AG08396 (cell line): ENCODE results near the gene CFB.
A peak's percentile ranks its signal among the peaks of the same experiment; 100 is the strongest.

Experiments
- DNase-seq: peaks from one replicate; pipeline ENCODE4 v3.0.0; 2012; ENCODE audit warnings: low spot score, mixed read lengths

The CFB gene

GRCh38 chr6:31948306-31948705 lies 2.4 kb downstream of the CFB start:
- no peak for DNase-seq

DNA sequence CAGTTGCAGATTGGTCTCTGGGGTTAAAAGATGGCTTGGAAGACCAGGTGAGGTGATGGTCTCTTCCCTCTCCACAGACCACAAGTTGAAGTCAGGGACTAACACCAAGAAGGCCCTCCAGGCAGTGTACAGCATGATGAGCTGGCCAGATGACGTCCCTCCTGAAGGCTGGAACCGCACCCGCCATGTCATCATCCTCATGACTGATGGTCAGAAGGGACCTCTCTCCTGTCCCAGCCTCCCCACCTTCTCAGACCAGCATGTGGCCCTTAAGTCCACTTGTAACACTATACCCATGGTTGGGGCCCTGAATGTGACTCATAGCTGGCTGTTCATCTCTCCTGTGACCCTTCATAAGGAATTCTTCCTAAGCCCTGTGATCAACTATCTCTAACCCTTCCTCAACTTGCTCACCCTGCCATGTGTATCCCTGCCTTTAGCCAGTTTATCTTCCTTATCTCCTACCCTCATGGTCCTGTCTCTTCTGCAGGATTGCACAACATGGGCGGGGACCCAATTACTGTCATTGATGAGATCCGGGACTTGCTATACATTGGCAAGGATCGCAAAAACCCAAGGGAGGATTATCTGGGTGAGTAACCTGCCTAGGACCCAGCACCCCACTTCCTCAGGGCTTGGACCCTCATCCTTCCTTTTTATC lies 3.0 kb downstream of the CFB start:
- DNase-seq: no peak

GRCh38 chr6:31949926-31950548 lies 4.1 kb downstream of the CFB start:
- DNase-seq: no peak

DNA sequence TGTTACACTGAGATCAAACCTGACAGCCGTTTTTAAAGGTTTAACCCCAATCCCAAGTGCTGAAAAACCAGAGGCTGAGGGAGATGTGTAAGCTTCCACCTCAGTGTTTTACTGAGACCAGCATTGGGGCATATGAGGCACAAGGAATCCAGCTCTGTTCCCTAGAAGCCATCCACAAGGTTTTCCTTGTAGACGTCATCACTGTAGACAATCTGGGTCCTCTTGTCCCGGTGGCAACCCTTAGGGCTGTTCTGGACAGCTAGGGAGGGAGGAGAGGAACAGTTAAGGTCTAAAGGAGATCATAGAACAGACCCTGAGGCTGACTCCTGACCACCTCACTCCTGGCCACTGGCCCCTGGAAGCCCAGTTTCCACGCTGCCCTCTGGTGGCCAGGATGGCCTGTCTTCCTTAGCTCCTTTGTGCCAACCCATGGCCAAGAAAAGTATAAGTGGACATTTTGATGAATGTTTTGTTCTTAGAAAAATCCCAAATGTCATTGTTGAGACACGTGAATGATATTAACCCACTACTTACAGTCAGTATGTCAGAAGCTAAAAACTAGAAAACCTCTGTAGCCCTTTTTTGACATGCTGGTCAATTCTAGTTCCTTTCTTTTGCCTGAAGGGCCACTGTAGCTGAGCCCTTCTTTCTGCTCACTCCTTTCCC lies 6.4 kb downstream of the CFB start:
- peak; percentile 81 for DNase-seq

DNA sequence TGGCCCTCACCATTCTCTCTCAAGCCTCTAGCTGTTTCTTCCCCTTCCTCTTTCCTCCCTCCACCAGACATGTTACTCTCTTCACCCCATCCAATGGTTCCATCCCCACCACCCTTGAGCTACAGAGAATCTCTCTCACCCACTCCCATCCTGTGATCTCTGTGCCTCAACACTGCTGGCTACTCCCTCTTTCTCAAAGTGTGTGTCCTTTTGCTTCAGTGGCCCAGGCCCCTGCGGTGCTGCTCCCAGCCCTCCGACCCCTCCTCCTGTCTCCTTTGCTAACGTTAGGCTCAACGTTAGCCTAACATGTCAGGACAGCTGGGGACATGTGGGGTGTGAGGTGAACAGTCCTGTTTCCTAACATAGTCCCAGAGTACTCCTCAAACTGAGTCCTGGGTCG lies 7.0 kb downstream of the CFB start:
- DNase-seq: no peak

GRCh38 chr6:31954511-31954910 lies 8.6 kb downstream of the CFB start:
- no peak for DNase-seq

- no peak for DNase-seq
These were observed 10.9 kb downstream of the CFB start for GRCh38 chr6:31956796-31957195.

DNA sequence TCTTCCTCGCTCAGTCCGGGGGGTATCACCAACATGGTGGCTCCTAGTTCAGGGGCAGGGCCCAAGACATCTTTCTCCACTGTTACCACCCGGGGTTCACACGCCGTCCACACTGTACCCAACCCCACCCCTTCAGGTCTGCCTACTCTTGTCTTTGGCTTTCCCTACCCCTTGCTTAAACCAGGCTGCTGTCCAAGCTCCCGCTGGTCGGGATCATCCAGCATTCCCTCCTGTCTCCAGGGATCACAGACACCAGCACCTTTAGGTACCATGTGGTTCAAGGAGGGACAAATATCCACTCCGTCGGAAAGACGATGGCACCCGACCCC lies 12.5 kb downstream of the CFB start:
- peak; percentile 28 for DNase-seq

DNA sequence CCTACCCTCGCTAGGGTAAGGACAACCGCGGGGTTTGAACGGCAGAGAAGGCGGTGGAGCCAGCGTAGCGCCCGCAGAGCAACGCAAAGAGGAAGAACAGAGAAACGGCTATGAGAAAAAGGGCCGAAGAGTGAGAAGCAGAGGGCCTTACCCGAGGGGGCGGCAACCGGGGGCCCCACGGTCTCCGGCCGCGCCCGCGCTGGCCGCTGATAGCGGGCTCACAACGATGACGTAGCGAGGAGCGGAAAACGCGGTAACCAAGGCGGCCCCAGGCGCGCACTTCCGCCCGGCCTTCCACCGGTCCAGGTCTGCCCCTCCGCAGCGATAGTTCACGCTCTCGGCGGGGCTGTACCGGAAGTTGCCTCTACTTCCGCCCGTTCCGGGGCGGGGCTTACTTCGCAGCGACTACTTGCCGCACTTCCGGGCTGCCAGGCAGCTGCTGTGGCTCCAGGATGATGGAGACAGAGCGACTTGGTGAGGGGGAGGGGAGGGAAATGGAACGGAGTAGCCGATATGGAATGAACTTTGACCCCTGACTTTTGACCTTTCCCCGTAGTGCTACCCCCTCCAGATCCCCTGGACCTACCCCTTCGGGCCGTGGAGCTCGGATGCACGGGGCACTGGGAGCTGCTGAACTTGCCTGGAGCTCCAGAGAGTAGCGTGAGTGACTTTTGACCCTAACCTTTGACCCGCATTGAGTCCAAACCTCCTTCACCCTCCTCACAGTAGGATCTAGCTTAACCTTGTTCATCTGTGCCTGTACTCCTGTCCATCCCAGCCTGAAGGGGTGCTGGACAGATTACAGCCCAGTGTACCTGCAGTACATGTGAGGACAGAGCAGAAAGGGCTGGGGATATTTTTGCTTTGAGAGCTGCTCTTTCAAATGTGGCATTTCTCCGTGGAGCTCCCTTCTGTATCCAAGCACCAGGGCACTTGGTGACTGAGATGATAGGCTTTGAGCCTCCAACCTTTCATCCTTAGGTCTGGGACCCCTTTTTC lies 13.1 kb downstream of the CFB start, which contains the start of the genes NELFE and SKIC2:
Gene NELFE, minus strand, starts transcription at position 231 of the 999 bp plus-strand sequence. CDS start 525 bp downstream, outside the sequence.
Gene SKIC2, plus strand, starts transcription at position 435 of the 999 bp plus-strand sequence. Its CDS starts 18 bp downstream, at position 453.
- peak; percentile 99 for DNase-seq

DNA sequence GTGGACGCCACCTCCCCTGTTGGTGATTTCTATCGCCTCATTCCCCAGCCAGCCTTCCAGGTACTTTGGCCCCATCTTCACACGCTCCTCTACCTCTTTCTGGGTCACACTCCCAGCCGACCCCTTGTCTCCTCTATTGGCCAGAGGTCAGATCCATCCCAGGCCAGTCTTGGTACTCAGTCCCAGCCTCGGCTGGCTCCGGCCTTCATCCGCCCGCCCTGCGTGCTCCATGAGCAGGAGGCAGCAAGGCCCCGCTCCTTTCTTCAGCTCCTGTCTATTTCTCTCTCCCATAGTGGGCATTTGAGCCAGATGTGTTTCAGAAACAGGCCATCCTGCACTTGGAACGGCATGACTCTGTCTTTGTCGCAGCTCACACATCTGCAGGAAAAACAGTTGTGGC lies 15.7 kb downstream of the CFB start:
- DNase-seq: no peak

DNA sequence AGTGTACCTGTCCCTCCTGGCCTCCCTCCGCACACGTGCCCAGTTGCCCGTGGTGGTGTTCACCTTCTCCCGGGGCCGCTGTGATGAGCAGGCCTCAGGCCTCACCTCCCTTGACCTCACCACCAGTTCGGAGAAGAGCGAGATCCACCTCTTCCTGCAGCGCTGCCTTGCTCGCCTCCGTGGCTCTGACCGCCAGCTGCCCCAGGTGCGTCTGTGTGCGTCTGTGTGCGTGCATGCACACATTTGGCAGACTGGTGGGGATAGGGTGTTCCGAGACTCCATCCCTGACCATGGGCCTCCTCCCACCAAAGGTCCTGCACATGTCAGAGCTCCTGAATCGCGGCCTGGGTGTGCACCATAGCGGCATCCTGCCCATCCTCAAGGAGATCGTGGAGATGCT lies 18.0 kb downstream of the CFB start:
- DNase-seq: no peak

DNA sequence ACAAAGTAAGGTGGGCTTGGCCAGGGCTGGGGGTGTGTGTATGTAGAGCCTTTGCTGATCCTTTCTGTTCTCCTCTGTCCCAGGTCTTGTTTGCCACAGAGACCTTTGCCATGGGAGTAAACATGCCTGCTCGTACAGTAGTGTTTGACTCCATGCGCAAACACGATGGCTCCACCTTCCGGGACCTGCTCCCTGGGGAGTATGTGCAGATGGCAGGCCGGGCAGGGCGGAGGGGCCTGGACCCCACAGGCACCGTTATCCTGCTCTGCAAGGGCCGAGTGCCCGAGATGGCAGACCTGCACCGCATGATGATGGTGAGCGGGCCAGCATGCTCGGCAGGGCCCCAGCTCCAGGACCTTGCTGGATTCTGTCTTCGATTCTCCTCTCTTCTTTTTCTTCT lies 19.8 kb downstream of the CFB start:
- no peak for DNase-seq

DNA sequence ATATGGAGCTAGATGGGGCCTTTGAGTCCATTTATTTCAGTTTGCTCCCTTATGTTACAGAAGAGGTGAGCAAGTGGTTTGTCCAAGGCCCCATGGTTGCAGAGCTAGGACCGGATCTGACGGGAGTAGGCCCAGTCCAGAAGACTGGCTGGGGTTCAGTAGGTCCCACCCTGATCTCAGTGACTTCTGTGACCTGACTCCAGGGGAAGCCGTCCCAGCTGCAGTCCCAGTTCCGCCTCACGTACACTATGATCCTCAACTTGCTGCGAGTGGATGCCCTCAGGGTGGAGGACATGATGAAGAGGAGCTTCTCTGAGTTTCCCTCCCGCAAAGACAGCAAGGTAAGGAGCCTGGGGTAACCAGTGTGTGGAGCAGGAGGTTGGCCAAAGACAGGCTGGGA lies 20.6 kb downstream of the CFB start:
- no peak for DNase-seq

DNA sequence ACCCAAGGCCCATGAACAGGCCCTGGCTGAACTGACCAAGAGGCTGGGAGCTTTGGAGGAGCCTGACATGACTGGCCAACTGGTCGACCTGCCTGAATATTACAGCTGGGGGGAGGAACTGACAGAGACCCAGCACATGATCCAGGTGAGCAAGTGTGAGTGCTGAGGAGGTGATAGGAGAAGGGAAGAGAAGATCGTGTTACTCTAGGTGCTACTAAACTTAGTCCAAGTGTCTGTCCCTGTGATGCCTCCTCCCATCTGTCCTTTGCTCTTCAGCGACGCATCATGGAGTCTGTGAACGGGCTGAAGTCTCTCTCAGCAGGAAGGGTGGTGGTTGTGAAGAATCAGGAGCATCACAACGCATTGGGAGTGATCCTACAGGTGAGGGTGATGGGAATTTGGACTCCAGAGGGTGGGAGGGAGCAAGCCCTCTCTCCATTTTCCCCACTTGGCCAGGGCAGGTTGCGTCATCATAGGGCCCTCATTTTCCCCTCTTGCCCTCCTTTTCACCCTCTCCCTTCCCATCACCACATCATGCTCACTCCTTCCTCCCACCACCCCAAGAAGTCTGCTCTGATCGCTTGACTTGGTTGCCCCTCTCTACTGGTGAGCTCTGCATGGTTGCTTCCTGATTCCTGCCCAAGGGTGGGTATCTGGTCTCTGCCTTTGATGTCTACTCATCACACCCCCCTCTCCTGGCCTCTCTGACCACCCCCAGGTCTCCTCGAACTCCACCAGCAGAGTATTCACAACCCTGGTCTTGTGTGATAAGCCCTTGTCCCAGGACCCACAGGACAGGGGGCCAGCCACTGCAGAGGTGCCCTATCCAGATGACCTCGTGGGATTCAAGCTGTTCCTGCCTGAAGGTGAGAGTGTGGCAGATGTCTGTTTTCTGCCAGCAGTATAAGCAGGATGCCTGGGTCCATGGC lies 21.4 kb downstream of the CFB start:
- DNase-seq: no peak

- DNase-seq: no peak
These were observed 22.0 kb downstream of the CFB start for GRCh38 chr6:31967926-31968320.

- DNase-seq: no peak
These were observed 22.4 kb downstream of the CFB start for GRCh38 chr6:31968326-31968725.

DNA sequence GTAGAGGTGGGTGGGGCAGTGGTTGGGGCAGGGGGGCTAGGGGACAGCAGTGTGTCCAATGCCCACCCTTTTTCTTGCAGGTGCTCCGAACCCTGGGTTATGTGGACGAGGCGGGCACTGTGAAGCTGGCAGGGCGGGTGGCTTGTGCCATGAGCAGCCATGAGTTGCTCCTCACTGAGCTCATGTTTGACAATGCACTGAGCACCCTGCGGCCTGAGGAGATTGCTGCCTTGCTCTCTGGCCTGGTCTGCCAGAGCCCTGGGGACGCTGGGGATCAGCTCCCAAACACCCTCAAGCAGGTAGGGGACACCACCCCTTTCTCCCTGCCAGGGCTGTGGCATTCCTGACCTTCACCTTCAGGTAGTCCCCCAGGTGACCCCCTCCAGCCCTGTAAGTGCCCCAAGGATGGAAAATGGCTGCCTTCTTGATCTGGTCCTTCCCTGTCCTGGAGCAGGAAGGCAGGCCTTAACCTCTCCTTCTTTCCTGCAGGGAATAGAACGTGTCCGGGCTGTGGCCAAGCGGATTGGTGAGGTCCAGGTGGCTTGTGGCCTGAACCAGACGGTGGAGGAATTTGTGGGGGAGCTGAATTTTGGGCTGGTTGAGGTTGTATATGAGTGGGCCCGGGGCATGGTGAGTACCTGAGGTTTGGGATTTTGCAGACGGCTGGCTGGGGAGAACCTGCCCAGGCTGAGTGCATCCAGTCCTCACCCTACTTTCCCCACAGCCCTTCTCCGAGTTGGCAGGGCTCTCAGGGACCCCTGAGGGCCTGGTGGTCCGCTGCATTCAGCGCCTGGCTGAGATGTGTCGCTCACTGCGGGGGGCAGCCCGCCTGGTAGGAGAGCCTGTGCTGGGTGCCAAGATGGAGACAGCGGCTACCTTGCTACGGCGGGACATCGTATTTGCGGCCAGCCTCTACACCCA lies 23.2 kb downstream of the CFB start:
- no peak for DNase-seq

DNA sequence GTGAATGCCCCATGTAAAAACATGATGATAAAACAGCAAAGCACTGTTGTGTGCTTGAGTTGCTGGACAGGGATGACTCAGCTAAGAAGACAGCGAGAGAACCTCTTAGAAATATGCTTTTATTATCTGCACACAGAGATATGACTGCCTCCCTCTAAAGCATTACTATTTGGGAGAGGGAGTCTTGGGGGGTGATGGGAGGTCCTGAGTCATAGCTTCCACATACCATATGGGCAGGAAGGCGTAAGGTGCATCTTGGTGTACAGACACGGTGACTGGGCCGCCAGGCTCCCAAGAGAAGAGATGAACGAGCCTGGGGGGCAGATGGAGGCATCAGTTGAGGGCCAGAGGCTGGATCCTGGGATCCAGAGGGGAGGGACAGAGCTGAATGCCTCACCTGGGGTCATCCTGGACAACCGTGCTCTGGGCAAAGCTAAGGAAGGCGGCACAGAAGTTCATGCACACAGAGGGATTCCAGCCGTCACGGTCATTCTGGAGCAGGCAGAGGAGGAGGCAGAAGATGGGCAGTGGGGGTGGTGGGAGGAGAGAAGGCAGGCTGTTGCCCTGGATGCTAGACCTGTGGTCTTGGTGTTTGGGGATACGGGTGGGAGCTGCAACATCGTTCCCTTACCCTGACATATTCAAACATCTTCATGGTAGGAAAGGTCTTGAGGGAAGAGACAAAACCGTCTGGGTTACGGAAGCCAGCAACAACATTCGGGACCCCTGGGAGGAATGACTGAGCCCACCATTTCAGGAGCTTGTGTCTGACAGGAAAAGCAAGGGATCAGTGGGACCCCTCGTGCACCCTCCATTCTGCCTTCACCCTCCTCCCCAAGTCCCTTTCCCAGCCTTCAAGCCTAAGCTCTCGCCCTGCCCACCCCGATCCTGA lies 24.1 kb downstream of the CFB start:
- peak; percentile 39 for DNase-seq
